Measurements from ENCODE around the gene CEP290.

GRCh38 chr12:88166179-88166578 is 24.3 kb upstream of the CEP290 start:
- TF ChIP-seq, protein P1, sequence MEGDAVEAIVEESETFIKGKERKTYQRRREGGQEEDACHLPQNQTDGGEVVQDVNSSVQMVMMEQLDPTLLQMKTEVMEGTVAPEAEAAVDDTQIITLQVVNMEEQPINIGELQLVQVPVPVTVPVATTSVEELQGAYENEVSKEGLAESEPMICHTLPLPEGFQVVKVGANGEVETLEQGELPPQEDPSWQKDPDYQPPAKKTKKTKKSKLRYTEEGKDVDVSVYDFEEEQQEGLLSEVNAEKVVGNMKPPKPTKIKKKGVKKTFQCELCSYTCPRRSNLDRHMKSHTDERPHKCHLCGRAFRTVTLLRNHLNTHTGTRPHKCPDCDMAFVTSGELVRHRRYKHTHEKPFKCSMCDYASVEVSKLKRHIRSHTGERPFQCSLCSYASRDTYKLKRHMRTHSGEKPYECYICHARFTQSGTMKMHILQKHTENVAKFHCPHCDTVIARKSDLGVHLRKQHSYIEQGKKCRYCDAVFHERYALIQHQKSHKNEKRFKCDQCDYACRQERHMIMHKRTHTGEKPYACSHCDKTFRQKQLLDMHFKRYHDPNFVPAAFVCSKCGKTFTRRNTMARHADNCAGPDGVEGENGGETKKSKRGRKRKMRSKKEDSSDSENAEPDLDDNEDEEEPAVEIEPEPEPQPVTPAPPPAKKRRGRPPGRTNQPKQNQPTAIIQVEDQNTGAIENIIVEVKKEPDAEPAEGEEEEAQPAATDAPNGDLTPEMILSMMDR (IDR thresholded peaks at IDR 0.05) = no peak
- TF ChIP-seq POLR2A (IDR thresholded peaks at IDR 0.05) = no peak
